ENCODE measurements around the gene ELL2. TPM values are rescaled to one million over a fixed set of nuclear protein-coding genes. Genes with fewer than 3 reads are reported as not detected.

Gene ELL2
- total and polyA plus RNA-seq, 2 of the 13 experiments (the other 11 are each of a cell fraction or from before 2014, with no cell fraction given) = 78.9 to 97.1 TPM

DNA sequence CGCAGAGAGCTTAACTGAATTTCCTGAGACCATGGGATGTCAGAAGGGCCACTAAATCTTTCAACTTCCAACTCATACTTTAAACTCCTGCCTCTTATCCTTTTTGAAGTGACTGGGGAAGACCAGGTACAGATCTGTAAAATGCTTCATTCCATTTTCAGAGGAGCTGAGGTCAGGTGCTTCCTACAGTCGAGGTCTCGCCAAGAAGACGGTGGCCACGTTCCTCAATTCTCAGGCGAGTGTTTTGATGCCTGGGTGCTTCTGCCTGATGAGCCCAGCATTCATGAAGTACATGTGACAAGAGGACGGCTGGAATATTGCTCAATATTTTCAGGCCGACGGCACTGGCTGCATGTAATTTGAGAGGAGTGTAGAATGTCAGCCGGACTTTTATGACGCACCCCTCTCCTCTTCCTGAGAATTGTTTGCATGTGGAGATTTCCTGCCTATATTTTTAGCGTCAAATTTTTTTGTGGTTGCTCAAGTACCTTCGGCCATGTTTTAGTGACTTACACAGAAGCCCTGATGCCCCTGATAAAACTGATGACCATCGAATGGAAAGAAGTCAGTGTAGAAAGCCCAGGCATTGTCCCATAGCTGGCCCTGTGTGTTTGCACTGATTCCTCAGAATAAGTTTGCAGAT lies 100.3 kb downstream of the ELL2 start (continued):
- TF ChIP-seq, protein P1, sequence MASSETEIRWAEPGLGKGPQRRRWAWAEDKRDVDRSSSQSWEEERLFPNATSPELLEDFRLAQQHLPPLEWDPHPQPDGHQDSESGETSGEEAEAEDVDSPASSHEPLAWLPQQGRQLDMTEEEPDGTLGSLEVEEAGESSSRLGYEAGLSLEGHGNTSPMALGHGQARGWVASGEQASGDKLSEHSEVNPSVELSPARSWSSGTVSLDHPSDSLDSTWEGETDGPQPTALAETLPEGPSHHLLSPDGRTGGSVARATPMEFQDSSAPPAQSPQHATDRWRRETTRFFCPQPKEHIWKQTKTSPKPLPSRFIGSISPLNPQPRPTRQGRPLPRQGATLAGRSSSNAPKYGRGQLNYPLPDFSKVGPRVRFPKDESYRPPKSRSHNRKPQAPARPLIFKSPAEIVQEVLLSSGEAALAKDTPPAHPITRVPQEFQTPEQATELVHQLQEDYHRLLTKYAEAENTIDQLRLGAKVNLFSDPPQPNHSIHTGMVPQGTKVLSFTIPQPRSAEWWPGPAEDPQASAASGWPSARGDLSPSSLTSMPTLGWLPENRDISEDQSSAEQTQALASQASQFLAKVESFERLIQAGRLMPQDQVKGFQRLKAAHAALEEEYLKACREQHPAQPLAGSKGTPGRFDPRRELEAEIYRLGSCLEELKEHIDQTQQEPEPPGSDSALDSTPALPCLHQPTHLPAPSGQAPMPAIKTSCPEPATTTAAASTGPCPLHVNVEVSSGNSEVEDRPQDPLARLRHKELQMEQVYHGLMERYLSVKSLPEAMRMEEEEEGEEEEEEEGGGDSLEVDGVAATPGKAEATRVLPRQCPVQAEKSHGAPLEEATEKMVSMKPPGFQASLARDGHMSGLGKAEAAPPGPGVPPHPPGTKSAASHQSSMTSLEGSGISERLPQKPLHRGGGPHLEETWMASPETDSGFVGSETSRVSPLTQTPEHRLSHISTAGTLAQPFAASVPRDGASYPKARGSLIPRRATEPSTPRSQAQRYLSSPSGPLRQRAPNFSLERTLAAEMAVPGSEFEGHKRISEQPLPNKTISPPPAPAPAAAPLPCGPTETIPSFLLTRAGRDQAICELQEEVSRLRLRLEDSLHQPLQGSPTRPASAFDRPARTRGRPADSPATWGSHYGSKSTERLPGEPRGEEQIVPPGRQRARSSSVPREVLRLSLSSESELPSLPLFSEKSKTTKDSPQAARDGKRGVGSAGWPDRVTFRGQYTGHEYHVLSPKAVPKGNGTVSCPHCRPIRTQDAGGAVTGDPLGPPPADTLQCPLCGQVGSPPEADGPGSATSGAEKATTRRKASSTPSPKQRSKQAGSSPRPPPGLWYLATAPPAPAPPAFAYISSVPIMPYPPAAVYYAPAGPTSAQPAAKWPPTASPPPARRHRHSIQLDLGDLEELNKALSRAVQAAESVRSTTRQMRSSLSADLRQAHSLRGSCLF (CRISPR knock-in tag; IDR thresholded peaks at IDR 0.05; ENCODE audit: borderline replicate concordance) = no peak
- TF ChIP-seq, protein P2, sequence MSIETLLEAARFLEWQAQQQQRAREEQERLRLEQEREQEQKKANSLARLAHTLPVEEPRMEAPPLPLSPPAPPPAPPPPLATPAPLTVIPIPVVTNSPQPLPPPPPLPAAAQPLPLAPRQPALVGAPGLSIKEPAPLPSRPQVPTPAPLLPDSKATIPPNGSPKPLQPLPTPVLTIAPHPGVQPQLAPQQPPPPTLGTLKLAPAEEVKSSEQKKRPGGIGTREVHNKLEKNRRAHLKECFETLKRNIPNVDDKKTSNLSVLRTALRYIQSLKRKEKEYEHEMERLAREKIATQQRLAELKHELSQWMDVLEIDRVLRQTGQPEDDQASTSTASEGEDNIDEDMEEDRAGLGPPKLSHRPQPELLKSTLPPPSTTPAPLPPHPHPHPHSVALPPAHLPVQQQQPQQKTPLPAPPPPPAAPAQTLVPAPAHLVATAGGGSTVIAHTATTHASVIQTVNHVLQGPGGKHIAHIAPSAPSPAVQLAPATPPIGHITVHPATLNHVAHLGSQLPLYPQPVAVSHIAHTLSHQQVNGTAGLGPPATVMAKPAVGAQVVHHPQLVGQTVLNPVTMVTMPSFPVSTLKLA (IDR thresholded peaks at IDR 0.05) = peak; percentile 41; the same call in 1 of the 2 replicates
- TF ChIP-seq MAZ (IDR thresholded peaks at IDR 0.05; ENCODE audit: borderline replicate concordance, low read depth, low read length) = no peak
- no peak for TF ChIP-seq MAZ (CRISPR knock-in tag; IDR thresholded peaks at IDR 0.05; ENCODE audit: low read depth)
- peak; percentile 36; the same call in 1 of the 2 replicates for TF ChIP-seq RBFOX2 (IDR thresholded peaks at IDR 0.05; ENCODE audit: low read depth, low read length)
- TF ChIP-seq, protein P3, sequence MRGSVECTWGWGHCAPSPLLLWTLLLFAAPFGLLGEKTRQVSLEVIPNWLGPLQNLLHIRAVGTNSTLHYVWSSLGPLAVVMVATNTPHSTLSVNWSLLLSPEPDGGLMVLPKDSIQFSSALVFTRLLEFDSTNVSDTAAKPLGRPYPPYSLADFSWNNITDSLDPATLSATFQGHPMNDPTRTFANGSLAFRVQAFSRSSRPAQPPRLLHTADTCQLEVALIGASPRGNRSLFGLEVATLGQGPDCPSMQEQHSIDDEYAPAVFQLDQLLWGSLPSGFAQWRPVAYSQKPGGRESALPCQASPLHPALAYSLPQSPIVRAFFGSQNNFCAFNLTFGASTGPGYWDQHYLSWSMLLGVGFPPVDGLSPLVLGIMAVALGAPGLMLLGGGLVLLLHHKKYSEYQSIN (CRISPR knock-in tag; IDR thresholded peaks at IDR 0.05; ENCODE audit: borderline replicate concordance) = no peak
- TF ChIP-seq, protein P4, sequence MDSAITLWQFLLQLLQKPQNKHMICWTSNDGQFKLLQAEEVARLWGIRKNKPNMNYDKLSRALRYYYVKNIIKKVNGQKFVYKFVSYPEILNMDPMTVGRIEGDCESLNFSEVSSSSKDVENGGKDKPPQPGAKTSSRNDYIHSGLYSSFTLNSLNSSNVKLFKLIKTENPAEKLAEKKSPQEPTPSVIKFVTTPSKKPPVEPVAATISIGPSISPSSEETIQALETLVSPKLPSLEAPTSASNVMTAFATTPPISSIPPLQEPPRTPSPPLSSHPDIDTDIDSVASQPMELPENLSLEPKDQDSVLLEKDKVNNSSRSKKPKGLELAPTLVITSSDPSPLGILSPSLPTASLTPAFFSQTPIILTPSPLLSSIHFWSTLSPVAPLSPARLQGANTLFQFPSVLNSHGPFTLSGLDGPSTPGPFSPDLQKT (CRISPR knock-in tag; IDR thresholded peaks at IDR 0.05; ENCODE audit: borderline replicate concordance) = no peak
- peak; percentile 84; the same call in 1 of the 2 replicates for TF ChIP-seq CC2D1A (CRISPR knock-in tag; IDR thresholded peaks at IDR 0.05)
- TF ChIP-seq ZNF354B (CRISPR knock-in tag; IDR thresholded peaks at IDR 0.05) = no peak
- TF ChIP-seq, protein P5, sequence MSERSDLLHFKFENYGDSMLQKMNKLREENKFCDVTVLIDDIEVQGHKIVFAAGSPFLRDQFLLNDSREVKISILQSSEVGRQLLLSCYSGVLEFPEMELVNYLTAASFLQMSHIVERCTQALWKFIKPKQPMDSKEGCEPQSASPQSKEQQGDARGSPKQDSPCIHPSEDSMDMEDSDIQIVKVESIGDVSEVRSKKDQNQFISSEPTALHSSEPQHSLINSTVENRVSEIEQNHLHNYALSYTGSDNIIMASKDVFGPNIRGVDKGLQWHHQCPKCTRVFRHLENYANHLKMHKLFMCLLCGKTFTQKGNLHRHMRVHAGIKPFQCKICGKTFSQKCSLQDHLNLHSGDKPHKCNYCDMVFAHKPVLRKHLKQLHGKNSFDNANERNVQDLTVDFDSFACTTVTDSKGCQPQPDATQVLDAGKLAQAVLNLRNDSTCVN (CRISPR knock-in tag; IDR thresholded peaks at IDR 0.05; ENCODE audit: borderline replicate concordance) = no peak
- peak; percentile 45; the same call in 1 of the 2 replicates for TF ChIP-seq NCOR1 (IDR thresholded peaks at IDR 0.05; ENCODE audit: borderline replicate concordance, low read length)
- TF ChIP-seq CHCHD3 (CRISPR knock-in tag; IDR thresholded peaks at IDR 0.05) = no peak
- TF ChIP-seq KLF12 (CRISPR knock-in tag; IDR thresholded peaks at IDR 0.05; ENCODE audit: borderline replicate concordance) = no peak
- TF ChIP-seq HNRNPLL (IDR thresholded peaks at IDR 0.05; ENCODE audit: low read depth, low read length, poor library complexity, severe bottlenecking) = no peak
- TF ChIP-seq SRF (IDR thresholded peaks at IDR 0.05; ENCODE audit: low read depth, low read length) = no peak
- no peak for TF ChIP-seq MIER2 (CRISPR knock-in tag; IDR thresholded peaks at IDR 0.05)
- TF ChIP-seq ZNF547 (CRISPR knock-in tag; IDR thresholded peaks at IDR 0.05) = no peak
- TF ChIP-seq DNMT3B (CRISPR knock-in tag; conservative IDR thresholded peaks at IDR 0.05) = peak; percentile 64; the same call in 1 of the 2 replicates
- no peak for TF ChIP-seq SMAD9 (CRISPR knock-in tag; IDR thresholded peaks at IDR 0.05)
- peak; percentile 87 for TF ChIP-seq ZNF501 (CRISPR knock-in tag; IDR thresholded peaks at IDR 0.05)

Data from HepG2 (cell line).